GM18861 (cell line): ENCODE data around the gene DPH5.
A peak's percentile ranks its signal among the peaks of the same experiment; 100 is the strongest.
"Not testable (repeated sequence)": the region's sequence is repeated elsewhere in the genome, so short reads cannot be mapped to it uniquely, and the experiment has no call there.

Experiments
- ATAC-seq: cut with Tn5 transposase; IDR thresholded peaks from one replicate; pipeline ENCODE4 v1.9.1; 2021; ENCODE audit not compliant: unreplicated experiment

The DPH5 gene

DNA sequence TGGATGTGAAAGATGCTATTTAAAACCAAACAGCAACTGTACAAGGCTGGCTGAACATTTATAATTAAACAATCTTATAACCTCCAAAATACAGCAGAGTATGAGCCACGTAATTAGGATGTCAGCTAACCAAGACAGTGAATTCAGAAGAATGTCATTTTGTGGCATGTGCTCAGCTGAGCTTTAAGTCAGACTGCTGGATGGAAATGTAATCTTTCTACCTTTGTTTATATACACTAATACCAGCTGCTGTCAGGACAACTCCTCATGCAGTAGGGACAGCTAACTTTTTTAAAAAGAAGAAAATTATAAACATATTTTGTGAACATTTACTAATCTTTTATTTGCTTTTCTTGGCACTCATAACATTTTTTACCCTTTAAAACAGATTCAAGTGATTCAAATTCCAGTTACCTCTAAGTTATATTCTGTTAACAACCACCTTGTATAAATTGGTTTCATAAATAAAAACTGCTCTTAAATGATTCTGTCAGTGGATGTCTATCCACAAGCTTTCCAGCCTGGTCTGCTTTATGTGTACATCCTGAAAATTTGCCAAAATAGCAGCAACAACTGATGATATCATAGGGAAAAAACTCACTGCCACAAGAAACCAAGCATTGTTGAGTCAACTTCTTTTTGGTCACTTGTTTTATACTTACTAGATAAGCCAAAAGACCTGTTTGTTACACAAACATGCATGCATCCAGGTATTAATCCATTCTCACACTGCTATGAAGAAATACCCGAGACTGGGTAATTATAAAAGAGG lies 36.1 kb downstream of the DPH5 start:
- ATAC-seq: no peak

DNA sequence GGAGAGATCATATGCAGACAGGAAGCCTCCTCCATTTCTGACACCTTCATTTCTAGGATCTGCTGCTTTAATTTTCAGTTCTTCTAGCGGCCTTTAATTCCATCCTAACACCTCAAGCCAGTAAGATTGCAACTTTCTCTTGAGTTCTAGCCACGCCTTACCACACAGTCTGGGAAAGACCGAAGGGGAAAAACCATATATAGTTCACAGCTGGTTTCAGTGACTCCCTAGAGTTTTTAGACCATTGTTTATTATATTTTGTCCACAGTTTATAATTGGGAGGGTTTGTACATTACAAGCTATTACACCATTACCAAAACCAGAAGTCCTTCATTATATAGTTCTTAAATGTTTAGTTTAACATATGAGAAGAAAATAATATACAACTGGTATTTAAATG lies 37.5 kb downstream of the DPH5 start:
- no peak for ATAC-seq

DNA sequence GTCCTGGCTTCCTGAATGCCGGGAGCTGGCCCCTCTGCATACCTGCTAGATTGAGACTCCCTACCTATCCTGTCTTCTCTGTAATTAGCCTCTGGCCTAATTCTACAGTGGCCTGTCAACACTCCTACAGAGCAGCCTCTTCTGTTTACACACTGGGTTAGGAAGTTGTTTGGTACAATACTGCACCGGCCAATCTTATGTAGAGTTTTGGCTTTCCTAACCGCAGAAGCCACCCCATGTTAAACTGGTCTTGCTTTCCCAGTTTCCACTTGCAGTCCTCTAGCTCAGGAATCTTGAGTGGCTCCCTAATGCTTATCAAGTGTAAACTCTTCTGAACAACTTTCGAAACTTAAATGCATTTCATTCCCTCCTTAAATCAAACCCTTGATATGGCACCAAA lies 42.8 kb downstream of the DPH5 start:
- no peak for ATAC-seq

DNA sequence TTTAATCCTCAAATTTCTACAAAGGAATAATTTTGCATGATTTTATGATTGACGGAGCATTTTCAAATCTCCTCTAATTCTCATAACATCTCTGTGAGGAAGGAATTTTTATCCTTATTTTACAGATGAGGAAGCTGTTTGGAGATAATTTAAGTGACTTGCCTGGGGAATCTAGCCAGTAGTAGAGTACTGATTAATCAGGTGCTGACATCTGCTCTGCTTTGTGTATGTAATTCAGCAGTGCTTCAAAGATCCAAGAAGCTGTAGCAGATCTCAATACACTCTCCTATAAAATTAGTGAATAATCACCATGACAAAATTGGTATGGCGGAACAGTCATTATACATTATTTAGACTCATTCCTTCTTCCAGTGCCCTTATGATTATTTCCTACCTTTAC lies 46.0 kb downstream of the DPH5 start:
- ATAC-seq: no peak

DNA sequence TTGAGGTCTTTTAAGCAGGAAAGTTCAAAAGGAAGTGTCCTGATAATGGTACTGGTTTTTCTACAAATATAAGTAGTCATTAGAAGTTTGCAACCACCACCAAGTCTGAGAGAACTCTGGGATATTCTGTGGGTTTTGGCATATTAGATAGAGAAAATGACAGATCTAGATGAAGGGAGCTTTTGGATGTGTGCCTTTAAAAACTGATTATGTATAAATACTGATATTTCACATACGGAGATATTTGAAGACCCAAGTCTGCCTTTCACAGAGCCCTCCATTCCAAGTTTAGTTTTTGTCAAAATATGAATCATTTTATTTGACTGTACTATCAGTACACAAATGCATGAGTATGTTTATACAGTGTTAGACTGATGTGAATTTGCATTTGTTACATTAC lies 48.6 kb downstream of the DPH5 start:
- ATAC-seq: no peak

DNA sequence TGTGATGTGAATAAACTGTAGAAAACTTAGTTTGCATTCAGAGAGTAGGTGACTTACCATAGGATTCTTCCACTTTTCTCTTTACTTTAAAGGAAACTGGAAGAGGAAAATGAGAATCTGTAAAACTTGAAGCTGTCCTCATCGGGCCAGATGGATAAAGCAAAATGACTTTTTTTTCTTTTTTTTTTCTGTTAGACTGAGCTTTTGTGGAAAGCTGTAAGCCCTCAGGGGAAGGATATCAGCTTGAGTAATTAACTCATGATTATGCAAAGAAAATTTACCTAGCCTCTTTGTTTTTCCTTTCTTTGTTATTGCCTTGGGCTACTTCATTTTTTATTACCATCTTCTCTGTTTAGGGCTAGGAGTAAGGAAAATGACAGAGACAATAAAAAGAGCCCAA lies 53.4 kb downstream of the DPH5 start:
- no peak for ATAC-seq

DNA sequence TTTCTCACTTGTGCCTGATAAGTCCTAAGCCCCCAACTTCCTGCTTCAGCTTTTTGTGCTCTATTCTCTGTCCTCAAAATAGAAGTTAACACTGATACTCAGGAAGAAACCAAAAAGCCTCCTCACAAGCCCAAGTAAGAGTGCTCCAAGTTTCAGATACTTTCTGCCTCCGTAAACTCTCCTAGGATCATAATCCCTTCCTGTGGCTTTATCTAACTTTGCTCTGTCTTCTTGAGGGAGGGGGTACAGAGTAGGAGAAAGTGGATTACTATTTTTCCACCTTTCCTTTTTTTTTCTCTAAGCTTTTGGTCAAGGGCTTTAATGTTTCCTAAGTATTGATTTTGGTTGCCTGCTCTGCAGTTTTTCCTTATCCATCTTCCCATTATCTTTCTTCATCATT lies 54.6 kb downstream of the DPH5 start:
- no peak for ATAC-seq

DNA sequence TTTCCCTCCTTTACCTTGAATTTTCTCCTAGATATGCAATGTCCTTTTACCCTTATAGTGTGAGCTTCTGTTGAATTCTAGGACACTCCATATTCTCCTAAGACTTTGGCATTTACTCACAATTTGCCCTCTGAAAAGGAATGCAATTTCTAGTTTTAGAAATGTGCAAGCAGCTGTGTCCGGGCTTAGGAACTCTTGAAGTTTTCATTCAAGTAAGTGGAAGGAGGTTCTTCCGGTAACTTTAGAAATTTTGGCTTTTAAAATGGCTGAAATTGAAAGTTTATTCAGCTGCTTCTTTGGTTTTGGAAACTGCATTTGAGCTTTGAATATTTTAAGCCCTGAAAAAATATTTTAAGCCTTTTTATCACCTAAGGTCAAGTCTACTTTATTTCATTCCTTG lies 56.3 kb downstream of the DPH5 start:
- ATAC-seq: no peak

DNA sequence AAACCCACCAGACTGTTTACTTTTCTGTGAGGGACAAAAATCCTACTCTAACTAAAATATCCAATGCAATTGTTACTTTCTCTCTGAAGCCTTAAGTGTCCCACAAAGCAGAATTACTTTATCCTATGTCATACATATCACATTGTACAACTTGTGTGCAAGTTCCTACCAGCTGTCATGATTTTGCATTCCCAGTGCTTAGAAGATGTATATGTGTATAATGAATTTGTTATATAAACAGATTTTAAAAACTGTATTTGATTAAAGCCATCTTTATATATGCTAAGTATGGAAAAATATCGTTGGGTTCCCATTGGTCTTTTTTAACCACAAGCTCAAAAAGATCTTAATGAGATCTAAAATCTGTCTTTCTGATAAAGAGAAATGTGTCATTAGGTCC lies 57.0 kb downstream of the DPH5 start:
- ATAC-seq: no peak

DNA sequence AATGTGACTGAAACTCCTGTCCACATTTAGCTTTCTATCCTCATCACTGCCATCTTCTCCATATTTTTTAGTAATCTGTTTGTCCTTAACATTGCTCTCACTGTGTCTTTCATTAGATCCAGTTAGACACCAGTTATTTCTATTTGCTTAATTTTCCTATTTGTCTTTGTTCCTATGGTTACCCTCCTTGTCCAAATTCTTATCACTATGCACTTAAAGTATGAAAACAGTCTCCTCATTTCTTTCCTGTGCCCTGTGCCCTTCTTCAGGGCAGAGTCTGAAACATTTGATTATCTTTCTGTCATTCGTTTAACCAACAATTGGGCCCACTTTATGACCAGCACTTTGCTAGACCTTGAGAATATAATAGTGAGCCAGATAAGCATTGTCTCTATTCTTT lies 65.5 kb downstream of the DPH5 start:
- ATAC-seq: no peak

DNA sequence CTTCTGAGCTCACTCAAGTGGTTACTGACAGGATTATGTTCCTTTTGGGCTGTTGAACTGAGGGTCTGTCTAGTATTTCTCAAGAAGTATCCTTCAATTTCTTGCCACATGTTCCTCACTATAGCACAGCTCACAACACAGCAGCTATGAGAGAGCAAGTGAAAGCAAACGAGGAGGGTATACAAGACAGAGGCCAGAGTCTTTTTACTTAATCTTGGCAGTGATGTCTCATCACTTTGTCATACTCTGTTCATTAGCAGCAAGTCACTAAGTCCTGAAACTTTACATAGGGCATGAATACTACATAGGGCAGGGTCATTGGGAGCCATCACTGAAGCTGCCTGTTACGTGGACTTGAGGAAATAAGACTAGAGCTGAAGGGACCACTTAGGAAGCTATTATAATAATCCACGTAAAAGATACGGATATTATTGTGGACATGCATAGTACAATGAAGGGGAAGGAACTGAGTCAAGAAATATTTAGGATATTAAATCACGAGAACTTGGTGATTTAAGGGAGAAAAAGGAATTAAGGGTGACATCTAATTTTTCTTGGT lies 66.0 kb downstream of the DPH5 start:
- ATAC-seq: no peak

DNA sequence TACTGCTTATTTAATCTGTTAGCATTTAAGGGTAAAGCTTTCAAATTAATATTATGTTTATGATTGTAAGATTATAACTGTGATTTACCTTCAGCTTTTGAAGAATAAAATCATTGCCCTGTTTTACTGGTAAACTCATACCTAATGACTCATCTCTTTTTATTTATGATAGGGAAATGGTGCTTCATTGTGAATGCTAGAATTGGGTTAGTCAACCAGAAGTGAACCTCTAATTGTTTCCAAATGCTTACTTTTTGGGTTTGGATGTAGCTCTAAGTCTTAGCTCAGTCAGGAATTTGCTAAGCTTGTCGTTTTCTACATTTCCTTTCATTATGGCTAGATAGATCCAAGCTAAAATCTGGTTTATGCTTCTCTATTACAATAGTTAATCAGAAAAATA lies 70.3 kb downstream of the DPH5 start:
- no peak for ATAC-seq

DNA sequence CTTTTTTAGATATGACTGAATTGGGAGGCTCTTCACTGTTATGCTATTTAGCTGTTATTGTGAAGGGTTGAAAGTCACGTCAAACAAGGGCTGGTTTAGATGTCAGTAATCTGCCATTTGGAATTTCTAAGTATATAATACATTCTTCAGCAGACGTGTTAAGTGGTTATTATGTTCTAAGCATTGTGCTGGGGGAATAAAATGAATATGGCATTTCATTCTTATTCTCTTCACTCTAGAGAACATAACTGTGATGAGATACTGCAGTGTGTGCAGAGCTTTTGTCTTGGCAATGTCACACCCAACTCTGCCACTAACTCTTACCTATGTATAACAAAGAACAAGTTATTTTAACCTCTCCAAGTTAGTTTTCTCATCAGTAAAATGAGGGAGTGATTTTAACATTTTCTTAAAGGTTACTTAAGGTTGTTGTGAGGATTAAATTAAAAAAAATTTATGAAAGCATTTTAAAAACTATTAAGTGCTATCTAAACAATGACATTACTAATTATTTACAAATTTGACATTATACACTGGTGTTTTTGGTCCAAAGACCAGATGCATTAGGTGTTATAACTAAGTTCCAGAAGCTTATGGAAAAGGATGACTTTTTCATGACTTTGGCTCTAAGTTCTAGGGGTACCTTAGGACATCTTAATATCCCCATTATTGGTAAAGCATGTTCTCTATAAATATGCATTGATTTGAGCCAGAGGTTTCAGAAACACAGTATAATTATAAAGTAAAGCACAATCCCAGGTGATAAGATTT lies 71.4 kb downstream of the DPH5 start:
- no peak for ATAC-seq

DNA sequence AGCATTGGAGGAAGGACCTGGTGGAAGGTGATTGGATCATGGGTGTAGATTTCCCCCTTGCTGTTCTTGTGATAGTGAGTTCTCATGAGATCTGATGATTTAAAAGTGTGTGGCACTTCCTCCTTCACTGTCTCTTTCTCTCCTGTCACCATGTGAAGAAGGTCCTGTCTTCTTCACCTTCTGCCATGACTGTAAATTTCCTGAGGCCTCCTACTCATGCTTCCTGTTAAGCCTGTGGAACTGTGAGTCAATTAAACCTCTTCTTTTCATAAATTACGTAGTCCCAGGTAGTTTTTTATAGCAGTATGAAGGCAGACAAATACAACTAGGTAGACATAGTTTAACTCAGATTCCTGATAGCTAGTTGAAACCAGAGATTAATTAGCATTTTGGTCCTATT lies 72.6 kb downstream of the DPH5 start:
- ATAC-seq: not testable (repeated sequence)

DNA sequence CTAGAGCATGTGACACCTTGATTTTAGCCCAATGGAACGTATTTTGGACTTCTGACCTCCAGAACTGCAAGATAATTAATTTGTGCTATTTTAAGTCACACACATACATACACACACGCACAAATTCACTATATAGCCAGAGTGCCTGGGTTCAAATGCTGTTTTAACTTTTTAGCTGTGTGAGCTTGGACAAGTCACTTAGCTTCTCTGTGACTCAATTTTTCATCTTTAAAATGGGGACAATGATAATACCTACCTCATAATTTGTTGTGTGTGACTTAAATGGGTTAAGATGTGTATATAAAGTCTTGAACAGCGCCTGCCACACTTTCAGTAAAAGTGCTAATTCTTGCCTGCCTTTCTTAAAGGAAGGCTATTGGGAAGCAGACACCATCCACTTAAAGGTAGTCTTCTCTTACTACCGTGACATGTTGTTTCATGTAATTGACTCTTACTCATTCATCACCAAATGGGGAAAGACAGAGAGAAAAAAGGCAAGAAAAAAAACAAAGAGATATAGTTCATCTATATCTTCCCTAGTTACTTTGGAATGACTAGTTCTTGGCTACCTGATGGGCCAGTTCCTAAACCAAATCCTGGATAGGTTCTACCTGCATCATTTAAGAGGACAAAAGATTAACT lies 73.4 kb downstream of the DPH5 start:
- no peak for ATAC-seq

DNA sequence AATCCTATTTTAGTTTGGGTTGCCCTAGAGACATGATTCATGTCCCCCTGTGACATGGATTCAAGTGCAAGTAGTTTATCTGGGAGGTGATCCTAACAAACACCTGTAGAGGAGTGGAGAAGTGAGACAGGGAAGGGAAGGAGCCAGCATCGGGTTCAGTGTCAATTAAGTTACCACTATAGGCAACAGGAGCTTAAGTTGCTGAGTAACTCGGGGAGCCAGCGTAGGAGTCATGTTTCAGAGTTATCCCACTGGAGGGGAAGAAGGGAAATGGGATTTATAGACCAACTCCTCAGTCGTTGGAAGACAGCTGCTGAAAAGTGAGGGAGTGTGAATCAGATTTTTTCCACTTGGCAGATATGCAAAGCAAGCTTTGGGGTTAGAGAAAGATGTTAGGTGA lies 74.8 kb downstream of the DPH5 start:
- no peak for ATAC-seq

DNA sequence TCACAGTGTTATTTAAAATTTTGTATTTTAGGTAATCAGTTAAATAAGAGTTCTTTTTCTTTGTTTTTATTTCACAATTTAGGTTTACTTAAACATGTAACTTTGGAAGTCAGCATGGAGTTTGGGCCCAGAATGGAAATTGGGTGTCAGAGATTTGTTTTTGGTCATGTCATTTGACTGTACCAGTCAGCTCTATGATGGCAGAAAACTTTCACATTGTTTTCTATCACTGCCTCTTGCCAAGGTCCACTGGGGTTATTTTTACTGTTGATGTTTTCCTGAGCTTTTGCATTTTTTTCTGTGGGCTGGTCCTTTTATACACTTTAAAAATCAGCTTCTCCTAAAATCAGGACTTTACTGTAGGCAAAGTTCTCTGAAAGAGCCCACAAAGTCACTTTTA lies 75.2 kb downstream of the DPH5 start:
- ATAC-seq: no peak

DNA sequence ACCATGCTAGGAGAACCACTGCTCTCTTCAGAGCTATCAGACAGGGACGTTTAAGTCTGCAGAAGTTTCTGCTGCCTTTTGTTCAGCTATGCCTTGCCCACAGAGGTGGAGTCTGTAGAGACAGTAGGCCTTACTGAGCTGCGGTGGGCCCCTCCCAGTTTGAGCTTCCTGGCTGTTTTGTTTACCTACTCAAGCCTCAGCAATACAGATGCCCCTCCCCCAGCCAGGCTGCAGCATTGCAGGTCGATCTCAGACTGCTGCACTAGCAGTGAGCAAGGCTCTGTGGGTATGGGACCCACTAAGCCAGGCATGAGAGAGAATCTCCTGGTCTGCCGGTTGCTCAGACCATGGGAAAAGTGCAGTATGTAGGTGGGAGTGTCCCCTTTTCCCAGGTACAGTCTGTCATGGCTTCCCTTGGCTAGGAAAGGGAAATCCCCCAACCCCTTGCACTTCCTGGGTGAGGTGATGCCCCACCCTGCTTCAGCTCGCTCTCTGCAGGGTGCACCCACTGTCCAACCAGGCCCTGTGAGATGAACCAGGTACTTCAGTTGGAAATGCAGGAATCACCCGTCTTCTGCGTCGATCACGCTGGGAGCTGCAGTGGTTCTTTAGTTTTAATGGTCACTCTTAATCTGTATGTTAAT lies 75.9 kb downstream of the DPH5 start:
- peak; percentile 80 for ATAC-seq

DNA sequence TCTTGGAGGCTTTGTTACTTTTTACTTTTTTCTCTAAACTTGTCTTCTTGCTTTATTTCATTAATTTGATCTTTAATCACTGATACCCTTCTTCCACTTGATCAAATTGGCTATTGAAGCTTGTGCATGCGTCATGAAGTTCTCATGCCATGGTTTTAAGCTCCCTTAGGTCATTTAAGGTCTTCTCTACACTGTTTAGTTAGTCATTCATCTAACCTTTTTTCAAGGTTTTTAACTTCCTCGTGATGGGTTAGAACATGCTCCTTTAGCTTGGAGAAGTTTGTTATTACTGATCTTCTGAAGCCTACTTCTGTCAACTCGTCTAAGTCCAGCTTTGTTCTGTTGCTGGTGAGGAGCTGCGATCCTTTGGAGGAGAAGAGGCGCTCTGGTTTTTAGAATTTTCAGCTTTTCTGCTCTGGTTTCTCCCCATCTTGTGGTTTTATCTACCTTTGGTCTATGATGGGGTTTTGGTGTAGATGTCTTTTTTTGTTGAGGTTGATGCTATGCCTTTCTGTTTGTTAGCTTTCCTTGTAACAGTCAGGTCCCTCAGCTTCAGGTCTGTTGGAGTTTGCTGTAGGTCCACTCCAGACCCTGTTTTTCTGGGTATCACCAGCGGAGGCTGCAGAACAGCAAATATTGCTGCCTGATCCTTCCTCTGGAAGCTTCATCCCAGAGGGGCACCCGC lies 76.7 kb downstream of the DPH5 start:
- not testable (repeated sequence) for ATAC-seq

DNA sequence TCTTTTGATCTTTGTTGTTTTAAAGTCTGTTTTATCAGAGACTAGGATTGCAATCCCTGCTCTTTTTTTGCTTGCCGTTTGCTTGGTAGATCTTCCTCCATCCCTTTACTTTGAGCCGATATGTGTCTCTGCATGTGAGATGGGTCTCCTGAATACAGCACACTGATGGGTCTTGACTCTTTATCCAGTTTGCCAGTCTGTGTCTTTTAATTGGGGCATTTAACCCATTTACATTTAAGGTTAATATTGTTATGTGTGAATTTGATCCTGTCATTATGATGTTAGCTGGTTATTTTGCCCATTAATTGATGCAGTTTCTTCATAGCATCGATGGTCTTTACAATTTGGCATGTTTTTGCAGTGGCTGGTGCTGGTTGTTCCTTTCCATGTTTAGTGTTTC lies 77.8 kb downstream of the DPH5 start:
- ATAC-seq: not testable (repeated sequence)

DNA sequence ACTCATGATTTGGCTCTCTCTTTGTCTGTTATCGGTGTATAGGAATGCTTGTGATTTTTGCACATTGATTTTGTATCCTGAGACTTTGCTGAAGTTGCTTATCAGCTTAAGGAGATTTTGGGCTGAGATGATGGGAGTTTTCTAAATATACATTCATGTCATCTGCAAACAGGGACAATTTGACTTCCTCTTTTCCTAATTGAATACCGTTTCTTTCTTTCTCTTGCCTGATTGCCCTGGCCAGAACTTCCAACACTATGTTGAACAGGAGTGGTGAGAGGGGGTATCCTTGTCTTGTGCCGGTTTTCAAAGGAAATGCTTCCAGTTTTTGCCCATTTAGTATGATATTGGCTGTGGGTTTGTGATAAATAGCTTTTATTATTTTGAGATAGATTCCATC lies 79.5 kb downstream of the DPH5 start:
- ATAC-seq: not testable (repeated sequence)
